Peyer's patch (tissue), 4 donors: ENCODE data around the gene FBXO47.

ENCODE experiments used
- POLR2A ChIP-seq, 2 donors: fragments of 450-650 bp; IDR thresholded peaks; one replicate each; pipeline ENCODE4 v1.5.1; 2017; ENCODE audit warnings: antibody characterized with exemption in 2 of 2, mild to moderate bottlenecking in 2 of 2, moderate library complexity in 2 of 2
- TF ChIP-seq, protein P1 (sequence below), 6 experiments: fragments of 450-650 bp in 4 of 6; fragments of 200-600 bp in 2 of 6; sonication (generic) in 1 of 6; IDR thresholded peaks; one replicate each; pipeline ENCODE4 v1.5.1; 2017 to 2019; ENCODE audit warnings: antibody characterized with exemption in 6 of 6, mild to moderate bottlenecking in 3 of 6, moderate library complexity in 1 of 6

DNA sequence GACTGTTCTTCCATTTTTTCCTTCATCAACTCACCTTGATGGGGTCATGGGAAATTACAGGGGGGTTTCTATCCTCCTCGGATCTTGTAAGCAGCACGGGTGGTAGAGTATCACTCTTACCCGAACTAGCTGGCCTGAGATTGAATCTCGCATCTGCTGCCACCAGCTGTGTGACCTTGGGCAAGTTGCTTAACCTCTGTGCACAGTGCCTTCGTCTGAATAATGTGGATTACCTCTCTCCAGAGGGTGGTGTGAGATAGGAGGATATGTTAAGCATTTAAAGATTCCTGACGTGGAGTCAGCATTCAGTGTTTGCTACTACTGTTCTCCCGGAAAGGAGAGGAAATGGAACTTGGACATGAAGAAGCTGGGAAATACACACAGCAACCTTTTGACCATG, 72.9 kb downstream of the FBXO47 start:
- TF ChIP-seq, protein P1, sequence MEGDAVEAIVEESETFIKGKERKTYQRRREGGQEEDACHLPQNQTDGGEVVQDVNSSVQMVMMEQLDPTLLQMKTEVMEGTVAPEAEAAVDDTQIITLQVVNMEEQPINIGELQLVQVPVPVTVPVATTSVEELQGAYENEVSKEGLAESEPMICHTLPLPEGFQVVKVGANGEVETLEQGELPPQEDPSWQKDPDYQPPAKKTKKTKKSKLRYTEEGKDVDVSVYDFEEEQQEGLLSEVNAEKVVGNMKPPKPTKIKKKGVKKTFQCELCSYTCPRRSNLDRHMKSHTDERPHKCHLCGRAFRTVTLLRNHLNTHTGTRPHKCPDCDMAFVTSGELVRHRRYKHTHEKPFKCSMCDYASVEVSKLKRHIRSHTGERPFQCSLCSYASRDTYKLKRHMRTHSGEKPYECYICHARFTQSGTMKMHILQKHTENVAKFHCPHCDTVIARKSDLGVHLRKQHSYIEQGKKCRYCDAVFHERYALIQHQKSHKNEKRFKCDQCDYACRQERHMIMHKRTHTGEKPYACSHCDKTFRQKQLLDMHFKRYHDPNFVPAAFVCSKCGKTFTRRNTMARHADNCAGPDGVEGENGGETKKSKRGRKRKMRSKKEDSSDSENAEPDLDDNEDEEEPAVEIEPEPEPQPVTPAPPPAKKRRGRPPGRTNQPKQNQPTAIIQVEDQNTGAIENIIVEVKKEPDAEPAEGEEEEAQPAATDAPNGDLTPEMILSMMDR (IDR thresholded peaks at IDR 0.05), result no peak
- TF ChIP-seq POLR2A (IDR thresholded peaks at IDR 0.05), result no peak
